NCI-H748 (cell line): ENCODE results near the gene MYH14.
A peak's percentile ranks its signal among the peaks of the same experiment; 100 is the strongest.

Experiments
- DNase-seq: peaks from one replicate; lab custom pipeline; 2025; ENCODE audit not compliant: unreplicated experiment; lab: John Stamatoyannopoulos, UW

MYH14 gene

DNA sequence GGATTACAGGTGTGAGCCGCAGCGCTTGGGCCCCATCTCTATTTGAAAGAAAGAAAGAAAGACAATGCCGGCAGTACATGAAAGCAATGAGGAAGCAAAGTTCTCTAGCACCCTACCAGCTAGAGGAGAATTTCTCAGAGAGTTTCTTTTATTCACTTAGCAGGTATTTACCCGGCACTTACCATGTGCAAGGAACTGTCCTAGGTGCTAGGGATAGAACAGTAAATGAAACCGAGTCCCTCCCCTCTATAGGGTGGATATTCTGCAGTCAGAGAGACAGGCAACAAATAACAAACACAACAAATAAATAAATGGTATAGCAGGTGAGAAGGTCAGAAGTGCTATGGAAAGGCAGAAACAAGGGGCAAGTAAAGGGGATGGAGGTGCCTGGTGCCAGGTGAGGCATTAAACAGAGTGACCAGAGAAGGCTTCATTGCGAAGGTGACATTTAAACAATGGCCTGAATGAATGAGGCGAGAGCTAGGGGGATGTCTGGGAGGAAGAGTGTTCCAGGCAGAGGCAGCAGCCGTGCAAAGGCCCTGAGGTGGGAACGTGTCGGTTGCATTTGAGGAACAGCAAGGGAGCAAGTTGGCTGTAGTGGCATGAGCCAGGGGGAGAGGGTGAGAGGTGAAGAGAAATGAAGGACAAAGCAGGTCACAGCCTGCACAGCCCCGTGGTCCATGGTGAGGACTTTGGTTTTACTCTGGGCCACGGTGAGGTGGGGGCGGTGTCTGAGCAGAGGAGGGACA, 10.8 kb upstream of the MYH14 start:
- DNase-seq, result no peak

DNA sequence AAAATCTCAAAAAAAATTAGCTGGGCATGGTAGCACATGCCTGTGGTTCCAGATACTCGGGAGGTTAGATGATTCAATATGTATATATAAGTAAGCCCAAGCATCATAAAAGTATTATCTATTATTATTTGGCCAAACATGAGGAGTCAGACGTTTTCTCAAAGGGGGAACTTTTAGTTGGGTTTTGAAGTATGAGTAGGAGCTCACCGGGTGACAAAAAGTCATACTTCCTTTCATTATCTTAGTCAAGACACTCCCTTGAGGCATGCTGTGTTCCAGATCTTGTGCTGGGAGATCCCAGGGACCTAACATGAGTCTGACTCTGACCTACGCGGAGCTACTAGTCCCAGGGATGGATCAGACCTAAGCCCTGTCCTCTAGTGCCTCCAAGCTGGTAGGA, 8.2 kb upstream of the MYH14 start:
- DNase-seq, result no peak

DNA sequence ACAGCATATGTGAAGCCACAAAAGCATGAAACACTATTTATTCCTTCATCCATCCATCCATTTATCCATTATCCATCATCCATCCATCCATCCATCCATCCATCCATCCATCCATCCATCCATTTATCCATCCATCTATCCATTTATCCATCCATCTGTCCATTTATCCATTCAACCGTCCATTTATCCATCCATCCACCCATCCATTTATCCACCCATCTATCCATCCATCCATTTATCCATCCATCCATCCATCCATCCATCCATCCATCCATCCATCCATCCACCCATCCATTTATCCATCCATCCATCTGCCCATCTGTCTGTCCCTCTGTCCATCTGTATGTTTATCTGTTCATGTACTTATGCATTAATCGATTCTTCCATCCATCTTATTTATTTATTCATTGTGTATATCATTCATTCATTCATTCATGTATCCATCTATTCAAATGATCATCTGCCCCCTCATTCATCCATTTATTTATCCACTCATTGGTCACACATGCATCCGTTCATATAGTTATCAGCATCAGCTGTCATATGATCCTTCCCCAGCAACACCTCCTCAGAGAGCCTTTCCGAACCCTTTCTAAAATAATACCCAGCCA, 7.0 kb upstream of the MYH14 start:
- no peak for DNase-seq

DNA sequence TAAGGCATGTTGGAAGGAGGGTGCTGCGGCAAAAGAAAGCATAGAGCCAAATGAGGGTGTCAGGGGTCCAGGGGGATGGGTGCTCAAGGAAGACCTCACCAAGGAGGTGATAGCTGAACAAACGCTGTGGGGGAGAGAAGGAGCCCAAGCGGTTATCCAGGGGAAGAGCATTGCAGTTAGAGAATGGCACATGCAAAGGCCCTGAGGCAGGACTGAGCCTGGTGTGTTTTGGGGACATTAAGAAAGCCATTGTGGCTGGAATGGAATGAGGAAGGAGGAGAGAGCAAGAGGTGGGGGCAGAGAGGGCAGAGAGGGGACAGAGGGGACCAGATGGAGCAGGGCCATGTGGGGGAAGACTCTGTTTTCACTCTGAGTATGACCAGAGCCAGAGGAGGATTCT, 6.1 kb upstream of the MYH14 start:
- no peak for DNase-seq

DNA sequence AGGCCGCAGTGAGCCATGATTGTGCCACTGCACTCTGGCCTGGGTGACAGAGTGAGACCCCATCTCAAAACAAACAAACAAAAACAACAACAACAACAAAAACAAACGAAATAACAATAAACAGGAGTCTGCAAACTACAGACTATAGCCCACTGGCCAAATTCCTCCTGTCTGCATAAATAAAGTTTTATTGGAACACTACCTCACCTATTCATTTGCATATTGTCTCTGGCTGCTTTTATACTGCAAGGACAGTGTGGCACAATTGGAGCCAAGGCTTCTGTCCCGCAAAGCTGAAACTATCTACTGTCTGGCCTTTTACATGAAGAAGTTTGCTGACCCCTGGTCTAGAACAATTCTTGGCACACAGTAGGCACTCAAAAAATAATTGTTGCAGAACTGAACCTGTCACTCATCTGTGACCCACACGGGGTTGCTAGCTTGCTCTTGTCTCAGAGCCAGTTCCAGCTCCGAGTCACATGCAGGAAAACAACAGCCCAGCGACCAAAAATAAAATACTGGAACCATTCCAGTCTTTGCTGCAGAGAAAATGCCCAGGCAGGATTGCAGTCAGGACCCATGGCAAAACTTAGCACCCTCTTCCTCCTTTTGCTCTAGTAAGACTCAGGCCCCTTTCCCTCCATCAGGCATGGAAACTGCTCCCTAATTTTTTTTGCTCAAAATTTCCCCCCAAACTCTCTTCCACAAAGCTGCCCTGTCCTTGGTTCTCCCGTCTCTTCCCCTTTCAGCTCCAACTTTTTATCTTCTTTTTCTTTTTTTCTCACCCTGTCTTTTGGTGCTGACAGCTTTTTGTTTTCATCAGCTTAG, 4.8 kb upstream of the MYH14 start:
- no peak for DNase-seq

DNA sequence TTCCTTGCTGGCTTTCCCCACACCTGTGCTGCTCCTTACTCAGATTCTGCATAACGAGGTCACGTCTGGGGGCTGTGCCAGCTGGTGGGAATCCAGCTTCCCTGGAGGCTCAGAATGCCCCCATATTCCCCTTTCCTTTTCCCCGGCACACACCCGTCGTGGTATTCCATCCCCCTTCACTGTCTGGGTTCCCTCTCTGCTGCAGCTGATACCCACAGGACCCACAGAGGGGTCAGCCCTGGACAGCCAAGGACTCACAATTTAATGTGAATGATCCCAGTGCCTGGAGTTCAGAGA, 4.2 kb upstream of the MYH14 start:
- DNase-seq, result no peak

DNA sequence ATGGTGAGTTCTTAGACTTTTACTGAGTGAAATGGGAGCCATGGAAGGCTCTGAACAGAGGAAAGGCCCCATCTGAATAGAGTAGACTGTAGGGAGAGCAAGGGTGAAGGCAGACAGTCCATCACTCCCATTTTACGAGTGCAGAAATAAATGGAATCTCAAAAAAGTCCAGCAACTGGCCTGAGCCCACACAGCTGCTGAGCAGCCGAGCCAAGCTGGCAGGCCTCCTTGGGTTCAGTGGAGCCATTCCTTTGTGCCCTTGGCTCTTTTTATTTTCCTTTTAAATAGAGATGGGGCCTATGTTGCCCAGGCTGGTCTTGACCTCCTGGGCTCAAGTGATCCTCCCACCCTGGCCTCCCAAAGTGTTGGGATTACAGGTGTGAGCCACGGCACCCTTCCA, 1.0 kb upstream of the MYH14 start:
- no peak for DNase-seq

DNA sequence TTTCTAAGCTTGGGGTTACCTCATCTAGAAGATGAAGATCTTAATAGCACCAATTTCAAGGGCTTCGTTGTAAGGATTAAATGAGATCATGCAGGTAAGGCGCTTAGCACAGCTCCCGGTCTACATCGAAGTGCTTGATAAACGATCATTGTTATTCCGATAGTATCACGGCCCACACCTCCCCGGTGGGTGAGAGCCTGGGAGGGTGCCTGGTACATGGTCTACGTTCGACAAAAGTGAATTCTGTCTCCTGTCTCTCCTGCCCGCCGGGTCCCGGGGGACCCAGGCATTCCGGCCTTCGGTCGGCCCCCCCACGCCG, 501 bp upstream of the MYH14 start:
- no peak for DNase-seq

DNA sequence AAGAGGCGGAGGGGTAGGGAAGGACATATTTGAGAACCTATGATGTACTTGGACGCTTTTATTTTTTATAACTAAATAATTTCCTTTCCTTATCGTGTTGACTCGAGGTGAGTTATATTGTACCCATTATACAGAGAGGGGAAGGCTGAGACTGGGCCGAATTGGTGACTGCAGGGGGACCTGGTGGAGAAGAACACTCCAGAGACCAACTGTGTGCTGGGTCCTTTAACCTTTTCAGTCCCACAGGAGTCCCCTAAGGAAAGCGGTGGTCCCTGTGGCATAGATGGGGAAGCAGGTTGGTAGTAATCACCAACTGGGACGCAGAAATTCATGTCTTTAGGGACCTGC, 633 bp downstream of the MYH14 start:
- DNase-seq, result no peak

DNA sequence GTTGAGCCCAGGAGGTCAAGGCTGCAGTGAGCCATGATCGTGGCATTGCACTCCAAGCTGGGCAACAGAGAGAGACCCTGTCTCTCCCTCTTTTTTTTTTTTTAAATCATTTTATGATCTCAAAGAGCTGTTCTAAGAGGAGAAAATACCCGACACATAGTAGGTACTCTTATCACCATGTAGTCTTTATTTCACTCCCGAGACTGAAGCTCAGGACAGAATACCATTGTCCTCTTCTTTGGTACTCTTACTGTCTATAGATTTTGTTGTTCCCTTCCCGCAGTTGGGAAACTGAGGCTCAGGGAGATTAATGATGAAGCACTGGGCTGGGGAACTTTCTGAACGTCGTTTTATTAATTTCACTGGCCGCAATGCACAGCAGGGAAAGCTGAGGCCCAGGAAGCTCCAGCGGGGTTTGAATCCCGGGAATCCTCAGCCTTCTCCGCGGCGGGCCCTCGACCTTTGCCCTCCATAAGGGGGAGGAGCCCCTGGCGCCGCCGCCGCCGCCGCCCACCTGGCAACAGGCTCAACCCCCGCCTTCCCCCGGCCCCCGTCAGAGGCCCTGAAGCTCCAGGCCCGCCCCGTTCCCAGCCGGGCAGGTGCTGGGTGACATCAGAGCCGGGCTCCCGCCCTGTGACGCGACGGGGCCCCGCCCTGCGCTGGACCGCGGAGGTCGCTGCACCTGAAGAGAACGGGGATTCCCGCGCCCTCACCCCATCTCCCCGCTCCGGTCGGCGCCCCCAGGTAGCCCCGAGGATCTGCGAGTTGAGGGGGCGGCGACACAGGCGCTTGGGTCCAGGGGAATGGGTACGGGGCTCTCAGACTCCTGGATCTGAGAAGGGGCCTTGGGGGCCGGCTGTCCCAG, 1.6 kb downstream of the MYH14 start:
- peak; percentile 96 for DNase-seq

DNA sequence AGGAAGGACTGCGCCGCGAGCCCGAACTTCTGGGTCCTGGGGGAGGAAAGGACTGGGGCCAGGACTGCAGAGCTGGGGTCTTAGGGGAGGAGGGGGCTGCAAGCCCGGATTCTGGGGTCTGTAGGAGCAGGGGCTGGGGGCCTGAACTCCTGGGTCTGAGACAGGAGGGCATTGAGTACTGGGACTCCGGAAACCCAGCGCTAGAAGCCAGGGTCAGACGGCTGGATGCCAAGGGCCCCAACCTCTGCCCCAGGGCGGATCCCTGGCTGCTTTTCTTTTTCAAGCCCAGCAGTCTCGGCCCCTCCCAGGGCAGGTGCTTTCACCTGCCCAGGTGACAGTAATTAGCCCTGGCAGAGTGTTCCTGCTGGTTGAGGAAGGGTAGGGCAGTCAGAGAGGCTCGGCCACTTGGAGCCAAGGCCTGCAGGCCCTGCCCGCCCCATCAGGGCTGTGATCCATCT, 2.3 kb downstream of the MYH14 start:
- DNase-seq, result peak; percentile 94

DNA sequence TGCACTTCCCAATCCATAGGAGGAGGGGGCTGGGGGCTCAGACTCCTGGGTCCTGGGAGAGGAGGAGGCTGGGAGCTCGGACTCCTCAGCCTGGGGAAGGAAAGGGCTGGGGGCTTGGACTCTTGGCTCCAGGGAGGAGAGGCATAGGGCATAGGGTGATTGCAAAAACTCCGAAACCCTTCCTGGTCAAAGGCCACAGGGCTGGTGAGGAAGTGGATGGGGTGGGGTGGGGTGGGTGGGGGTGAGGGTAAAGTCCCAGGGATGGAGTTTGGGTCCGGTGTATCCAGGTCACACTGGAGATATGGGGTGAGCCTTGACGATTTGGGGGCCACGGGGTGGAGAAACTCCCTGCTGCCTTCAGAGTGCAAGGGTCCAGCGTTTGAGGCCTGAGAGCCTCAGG, 2.8 kb downstream of the MYH14 start:
- no peak for DNase-seq

DNA sequence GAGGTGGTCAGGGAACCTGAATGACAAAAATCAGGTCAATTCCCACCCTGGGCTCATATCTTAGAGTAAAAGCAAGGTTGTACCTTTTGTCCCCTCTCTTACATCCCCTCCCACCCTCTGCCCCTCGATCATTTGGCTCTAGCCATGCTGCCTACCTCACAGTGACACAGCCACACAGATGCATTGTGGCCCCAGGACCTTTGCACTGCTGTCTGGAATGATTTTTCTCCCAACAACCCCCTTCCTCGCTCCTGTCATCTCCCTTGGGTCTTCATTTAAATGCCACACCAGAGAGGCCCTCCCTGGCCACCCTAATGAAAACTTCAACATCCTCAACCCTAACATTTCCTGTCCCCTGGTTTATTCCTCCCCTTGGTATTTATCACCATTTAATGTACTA, 4.3 kb downstream of the MYH14 start:
- DNase-seq, result no peak

DNA sequence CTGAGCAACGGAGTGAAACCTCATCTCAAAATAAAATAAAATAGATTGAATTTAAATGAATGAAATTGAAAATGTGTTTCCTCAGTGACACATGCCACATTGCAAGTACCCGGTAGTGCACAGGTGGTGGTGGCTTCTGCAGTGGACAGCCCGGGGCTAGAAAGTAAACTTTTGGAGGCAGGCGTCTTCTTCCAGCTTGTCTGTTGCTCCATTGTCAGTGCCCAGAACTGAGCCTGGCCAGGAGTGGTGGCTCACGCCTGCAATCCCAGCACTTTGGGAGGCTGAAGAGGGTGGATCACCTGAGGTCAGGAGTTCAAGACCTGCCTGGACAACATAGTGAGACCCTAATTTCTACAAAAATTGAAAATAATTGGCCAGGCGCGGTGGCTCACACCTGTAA, 5.7 kb downstream of the MYH14 start:
- DNase-seq, result no peak

DNA sequence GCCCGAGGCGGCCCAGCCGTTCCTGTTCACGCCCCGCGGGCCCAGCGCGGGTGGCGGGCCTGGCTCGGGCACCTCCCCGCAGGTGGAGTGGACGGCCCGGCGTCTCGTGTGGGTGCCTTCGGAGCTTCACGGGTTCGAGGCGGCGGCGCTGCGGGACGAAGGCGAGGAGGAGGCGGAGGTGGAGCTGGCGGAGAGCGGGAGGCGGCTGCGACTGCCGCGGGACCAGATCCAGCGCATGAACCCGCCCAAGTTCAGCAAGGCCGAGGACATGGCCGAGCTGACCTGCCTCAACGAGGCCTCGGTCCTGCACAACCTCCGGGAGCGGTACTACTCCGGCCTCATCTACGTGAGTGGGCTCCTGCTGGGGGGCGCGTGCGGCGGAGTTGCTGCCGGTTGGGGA, 7.0 kb downstream of the MYH14 start:
- DNase-seq, result no peak

DNA sequence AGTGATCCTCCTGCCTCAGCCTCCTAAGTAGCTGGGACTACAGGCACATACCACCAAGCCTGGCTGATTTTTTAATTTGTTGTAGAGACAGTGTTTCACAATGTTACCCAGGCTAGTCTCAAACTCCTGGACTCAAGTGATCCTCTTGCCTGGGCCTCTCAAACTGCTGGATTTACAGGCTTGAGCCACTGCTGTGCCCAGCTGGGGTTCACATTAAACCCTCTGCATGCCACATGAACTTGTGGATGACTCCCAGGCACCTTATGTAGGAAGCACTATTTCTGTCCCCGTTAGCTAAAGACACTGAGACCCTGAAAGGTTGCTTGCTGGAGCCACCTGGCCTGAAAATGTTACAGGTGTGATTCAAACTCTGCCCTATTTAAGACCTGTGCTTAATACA, 10.5 kb downstream of the MYH14 start:
- DNase-seq, result no peak

DNA sequence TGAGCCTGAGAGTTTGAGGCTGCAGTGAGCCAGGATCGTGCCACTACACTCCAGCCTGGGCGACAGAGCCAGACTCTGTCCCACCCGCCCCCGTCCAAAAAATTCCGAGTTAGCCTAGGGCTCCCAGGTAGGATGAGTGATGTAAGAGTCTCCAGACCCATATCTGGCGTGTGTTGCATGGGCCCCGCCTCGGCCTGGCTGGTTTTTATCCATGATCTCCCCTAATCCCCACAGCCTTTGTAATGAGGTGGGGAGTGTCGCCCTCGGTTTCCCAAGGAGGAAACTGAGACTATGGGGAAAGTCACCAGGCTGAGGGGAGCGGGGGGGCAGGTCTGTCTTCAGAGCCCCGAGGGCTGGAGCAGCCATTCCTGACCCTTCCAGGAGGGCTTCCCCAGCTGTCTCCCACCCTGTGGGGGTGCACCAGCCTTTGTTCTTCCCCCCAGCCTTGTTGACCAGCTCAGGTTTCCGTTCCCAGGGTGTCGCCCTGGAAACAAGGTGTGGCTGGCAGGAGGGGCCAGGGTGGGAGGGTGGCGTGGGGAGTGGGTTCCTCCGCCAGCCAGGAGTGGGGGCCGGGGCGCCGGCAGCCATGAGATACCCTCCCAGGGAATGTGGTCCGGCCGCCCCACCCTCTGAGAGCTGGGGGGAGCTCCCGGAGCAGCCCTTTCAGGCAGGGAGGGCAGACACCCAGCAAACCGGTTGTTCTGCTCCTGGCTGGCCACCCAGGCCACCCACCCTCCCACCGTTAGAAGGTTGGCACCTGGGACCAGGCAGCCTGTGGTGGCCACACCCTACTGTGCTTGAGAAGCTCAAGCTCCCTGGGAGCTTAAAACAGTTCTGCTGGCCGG, 11.5 kb downstream of the MYH14 start:
- DNase-seq, result peak; percentile 96

DNA sequence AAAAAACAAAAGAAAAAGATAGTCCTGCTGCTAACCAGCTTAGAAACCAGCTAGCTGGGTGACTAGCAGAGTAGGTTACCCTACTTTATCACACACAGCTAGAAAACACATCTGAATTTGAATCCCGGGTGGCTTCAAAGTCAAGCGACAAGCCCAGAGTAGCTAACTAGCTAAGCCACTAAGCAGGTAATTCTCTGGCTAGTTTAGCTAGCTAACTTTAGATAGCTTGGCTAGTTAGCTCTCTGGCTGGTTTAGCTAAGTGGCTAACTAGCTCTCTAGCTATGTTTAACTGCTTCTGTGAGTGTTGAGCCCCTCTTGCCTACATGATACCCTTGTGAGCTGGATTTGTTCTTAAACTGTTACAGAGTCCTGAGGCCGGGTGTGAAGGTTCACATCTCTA, 12.4 kb downstream of the MYH14 start:
- no peak for DNase-seq

DNA sequence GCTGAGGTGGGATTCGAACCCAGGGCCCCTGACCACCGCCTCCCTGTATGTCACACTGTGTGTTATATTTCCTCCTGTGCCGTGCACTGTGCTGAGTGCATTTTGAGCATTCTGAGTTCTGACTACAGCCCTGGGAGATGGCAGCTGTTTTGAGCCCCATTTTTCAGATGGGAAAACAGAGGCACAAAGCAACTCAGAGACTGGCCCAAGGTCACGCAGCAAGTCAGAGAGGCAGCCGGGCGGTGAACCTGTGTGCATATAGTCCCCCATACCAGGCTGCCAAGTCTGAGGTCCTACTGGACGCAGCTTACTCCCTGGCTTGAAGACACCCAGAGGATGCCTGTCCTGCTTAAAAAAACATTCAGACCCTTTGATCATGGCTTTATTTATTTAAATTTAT, 17.7 kb downstream of the MYH14 start:
- no peak for DNase-seq

DNA sequence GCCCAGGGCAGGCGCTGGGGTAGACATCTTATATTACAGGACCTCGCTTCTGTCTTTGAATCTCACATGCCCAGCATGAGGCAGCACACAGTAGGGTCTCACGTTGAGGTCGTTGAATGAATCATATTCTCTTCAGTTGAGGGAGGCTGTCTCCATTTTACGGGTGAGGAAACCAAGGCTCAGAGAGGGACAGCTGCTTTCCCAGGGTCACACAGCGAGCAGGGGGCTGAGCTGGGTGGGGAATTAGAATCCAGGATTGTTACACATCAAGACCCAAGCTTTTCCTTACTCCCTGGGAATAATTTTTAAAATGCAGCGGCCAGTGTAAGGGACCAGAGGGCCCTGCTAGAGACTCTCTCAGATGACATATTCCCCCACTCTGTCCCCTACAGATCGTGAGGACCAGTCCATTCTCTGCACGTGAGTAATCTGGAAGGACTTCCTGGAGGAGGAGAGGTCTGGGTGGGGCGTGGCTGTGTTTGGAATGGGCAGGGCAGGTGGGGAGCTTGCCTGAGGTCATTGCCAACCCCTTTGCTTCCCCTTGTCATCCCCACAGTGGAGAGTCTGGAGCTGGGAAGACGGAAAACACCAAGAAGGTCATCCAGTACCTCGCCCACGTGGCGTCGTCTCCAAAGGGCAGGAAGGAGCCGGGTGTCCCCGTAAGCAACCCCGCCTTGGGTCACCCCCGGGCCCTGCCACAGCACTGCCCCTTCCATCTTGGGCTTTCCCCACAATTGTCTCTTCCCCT, 19.4 kb downstream of the MYH14 start:
- no peak for DNase-seq
